Putamen (tissue), 1 donor: ENCODE results near the gene OR2W1.

Experiments used
- DNase-seq: peaks from one replicate; pipeline ENCODE4 v3.0.0-alpha.2; 2016; ENCODE audit warnings: low spot score

The OR2W1 gene

GRCh38 chr6:28996844-28997510 lies 48.0 kb downstream of the OR2W1 start:
- DNase-seq = no peak

- no peak for DNase-seq
Observed at GRCh38 chr6:28995093-28995650, 49.8 kb downstream of the OR2W1 start.
